ENCODE data around the gene TMEM129. TPM values are rescaled to one million over a fixed set of nuclear protein-coding genes. Genes with fewer than 3 reads are reported as not detected.

Gene TMEM129, protein sequence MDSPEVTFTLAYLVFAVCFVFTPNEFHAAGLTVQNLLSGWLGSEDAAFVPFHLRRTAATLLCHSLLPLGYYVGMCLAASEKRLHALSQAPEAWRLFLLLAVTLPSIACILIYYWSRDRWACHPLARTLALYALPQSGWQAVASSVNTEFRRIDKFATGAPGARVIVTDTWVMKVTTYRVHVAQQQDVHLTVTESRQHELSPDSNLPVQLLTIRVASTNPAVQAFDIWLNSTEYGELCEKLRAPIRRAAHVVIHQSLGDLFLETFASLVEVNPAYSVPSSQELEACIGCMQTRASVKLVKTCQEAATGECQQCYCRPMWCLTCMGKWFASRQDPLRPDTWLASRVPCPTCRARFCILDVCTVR
- total RNA-seq: 22.6 and 28.4 TPM in 2 replicates

DNA sequence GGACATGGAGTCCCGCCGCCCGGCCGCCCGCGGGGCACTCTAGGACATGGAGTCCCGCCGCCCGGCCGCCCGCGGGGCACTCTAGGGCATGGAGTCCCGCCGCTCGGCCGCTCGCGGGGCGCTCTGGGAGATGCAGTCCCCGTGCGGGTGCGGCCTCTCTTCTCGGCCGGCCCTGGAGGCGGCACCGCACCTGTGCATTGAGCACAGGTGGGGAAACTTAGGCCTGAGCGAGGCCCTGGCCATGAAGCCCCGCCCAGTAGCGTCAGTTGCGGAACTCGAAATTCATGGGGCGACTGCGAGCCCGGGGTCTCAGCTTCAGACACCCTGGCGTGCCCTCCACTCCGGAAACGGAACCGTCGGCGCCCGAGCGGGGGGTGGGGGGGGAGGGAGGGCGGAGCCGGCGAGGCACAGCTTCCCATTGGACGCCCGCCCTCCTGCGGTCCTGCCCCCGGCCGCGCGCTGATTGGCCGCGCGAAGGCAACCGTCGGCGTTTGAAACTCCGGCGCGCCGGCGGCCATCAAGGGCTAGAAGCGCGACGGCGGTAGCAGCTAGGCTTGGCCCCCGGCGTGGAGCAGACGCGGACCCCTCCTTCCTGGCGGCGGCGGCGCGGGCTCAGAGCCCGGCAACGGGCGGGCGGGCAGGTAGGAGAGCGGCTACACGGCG, at the start of gene TMEM129, which contains the start of gene TACC3:
Gene TMEM129, minus strand, starts transcription at position 321 of the 663 bp plus-strand sequence. CDS start 486 bp downstream, outside the sequence.
Gene TACC3, plus strand, starts transcription at position 519 of the 663 bp plus-strand sequence. CDS start 1,901 bp downstream, outside the sequence.

DNA sequence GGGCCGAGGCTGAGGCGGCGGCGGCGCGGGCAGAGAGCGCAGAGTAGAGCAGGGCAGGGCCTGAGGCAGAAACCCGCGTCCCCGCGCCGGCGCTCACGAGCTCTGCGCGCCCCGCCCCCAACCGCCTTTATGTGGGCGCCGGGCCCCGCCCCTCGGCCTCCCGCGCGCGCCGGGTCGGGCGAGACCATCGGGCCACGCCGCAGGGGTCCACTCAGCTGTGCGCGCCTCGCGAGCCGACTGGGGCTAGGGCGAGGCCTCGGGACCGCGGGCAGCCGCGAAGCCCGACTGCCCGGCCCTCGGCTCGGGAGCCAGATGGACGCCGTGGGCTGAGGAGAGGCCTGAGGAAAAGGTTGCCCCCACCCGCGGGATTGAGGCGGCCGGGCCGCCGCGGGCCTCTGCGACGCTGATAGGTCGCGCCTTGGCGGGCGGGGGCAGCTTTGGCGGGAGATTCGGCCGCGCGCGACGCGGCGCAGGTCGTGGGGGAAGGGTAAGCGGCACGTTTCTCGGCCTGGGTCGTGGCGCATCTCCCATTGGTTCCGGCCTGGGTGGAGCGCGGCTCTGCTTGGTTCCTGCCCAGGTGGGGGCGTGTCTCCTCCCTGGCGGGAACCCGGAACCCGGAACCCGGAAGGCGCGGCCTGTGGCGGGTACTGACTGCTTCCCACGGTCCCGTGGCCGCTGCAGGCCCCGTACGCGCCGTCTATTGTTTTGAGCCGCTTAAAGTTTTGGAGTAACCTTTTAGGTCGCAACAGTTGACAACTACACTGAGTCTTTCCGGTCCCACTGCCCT, 8.7 kb downstream of the TMEM129 start, which contains the start of gene SLBP:
Gene SLBP, minus strand, starts transcription at position 104 of the 787 bp plus-strand sequence. CDS start 131 bp downstream, outside the sequence.

DNA sequence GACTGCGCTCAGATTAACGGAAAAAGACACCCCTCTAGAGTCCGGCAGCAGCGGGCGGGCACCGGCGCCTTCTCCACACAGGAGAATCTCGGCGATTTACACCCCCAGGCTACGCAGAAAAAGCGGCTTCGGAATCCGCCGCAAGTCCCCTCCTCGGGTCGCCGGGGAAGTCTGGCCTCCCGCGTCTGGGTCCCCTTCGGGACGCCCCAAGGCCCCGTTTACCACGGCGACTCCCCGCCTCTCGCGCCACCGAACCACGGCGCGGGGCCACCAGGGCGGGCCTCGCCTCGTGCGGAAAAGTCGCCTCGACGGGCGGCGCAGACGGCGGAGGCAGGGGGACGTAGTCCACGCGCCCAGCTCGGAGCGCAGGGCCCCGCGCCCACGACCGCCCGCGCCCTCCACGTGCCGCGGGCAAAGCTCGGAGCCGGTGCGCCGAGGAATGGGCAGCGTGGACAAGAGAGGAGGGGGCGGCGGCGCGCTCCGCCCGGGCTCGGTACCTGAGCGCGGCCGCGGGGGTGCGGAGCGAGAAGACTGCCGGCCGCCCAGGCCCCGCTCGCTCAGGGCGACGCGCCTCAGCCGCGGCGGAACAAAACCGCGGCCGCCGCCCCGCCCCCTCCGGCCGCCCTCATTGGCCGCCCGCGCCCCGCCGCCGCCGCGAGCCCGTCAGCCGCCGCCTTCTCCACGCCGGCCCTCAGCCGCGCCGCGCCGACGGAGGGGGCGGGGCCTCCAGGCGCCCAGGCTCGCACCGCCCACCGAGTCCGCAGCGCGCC, 37.2 kb downstream of the TMEM129 start, which contains the start of gene FAM53A:
Gene FAM53A, minus strand, starts transcription at position 578 of the 770 bp plus-strand sequence. CDS start 15,572 bp downstream, outside the sequence.

Other genes with a start within 250 kb of the TMEM129 start
- gene FAM53A, start 37.0 kb downstream of the TMEM129 start, total RNA-seq: 0.65 and 2.1 TPM in 2 replicates
- gene SLBP, start 9.0 kb downstream of the TMEM129 start, total RNA-seq: 42.3 and 50.2 TPM in 2 replicates
- 3.8 and 4.0 TPM in 2 replicates for gene TACC3, start 198 bp upstream of the TMEM129 start, total RNA-seq
- gene FGFR3, start 72.0 kb upstream of the TMEM129 start, total RNA-seq: 1.3 TPM in 2 replicates
- gene LETM1, start 134.8 kb upstream of the TMEM129 start, total RNA-seq: 56.9 and 67.6 TPM in 2 replicates
- gene NSD2, start 150.1 kb upstream of the TMEM129 start, total RNA-seq: 33.3 and 33.6 TPM in 2 replicates

Measured in dermis lymphatic vessel endothelial cell (primary cell).